Pancreas (tissue), 10 donors: ENCODE measurements around the gene KMT5B. TPM values are rescaled to one million over a fixed set of nuclear protein-coding genes. Genes with fewer than 3 reads are reported as not detected.
A peak's percentile ranks its signal among the peaks of the same experiment; 100 is the strongest.

Source experiments
- ATAC-seq, 4 donors: fragments of 200-7000 bp; cut with Tn5 transposase; one replicate each; pipeline versions ENCODE4 v1.8.0 to v1.9.1; 2020; ENCODE audit warnings: mild to moderate bottlenecking in 4 of 4, moderate library complexity in 4 of 4
- DNase-seq, 6 donors: peaks; one replicate each; pipeline ENCODE4 v3.0.0-alpha.2; 2020
- FAIRE-seq: peaks from 2 replicates; lab custom pipeline; 2012; peaks lifted over from hg19 to GRCh38; lab: Jason Lieb, UNC
- H3K27ac ChIP-seq, 4 donors: fragments of 200-600 bp; sonication (generic); 1 replicate in 3 of 4; 2 replicates in 1 of 4; pipeline versions ENCODE4 v1.5.0 to v1.8.0; 2020
- H3K27me3 ChIP-seq, 4 donors: fragments of 200-600 bp; one replicate each; pipeline ENCODE4 v1.8.0; 2021
- H3K36me3 ChIP-seq, 3 donors: fragments of 200-600 bp; sonication (generic) in 1 of 3; one replicate each; pipeline versions ENCODE4 v1.5.0 to v1.8.0; 2020 to 2021
- H3K4me1 ChIP-seq, 3 donors: fragments of 200-600 bp; one replicate each; pipeline ENCODE4 v1.8.0; 2021
- H3K4me3 ChIP-seq, 4 donors: fragments of 200-600 bp; sonication (generic) in 2 of 4; one replicate each; pipeline versions ENCODE4 v1.5.0 to v1.8.0; 2020 to 2021
- H3K9me3 ChIP-seq, 4 donors: fragments of 200-600 bp; one replicate each; pipeline ENCODE4 v1.8.0; 2021
- WGBS, 2 donors: extraction: QIAGEN DNeasy Blood & Tissue Kit; methylation state at CpG; one replicate each; pipeline ENCODE4 v1.1.7; 2013; 5-methylcytosine and 5-hydroxymethylcytosine counted together
- intact Hi-C, 3 donors: fragments of 100-400 bp; cut with DNase I; formaldehyde crosslinking; loops; one replicate each; pipeline versions ENCODE4 v1.11.1 to v1.14.2; 2022
- polyA plus RNA-seq, 2 donors: library from polyadenylated mRNA; stranded (reverse); fragments of 200-250 nt; gene quantifications; one replicate each; pipeline ENCODE4 v1.2.3, GENCODE V29; 2013
- total RNA-seq, 6 donors: library from RNA; stranded (reverse); fragmentation: NEBNext Ultra II Directional in 4 of 6; extraction: Animal tissue kit (Norgen Biotek cat#: 25700) in 4 of 6; gene quantifications; one replicate each; pipeline versions ENCODE4 v1.2.1 to v1.2.4, GENCODE V29; 2021 to 2023
- TF ChIP-seq, protein P1 (sequence below), 4 donors: fragments of 200-600 bp; sonication (generic) in 3 of 4; IDR thresholded peaks; one replicate each; pipeline versions ENCODE4 v1.5.0 to v1.8.0; 2021; ENCODE audit warnings: antibody characterized with exemption in 4 of 4
- donor health status: healthy with polysubstance abuse.
- donor health status: DM: no; HTN: no; CAD: no; lungs with moderate emphysema.
- donor health status: DM: no; HTN: no; CAD: no.
- donor health status: control.
- donor health status: control.
- donor health status: Bipolar disorder and iron deficiency.
- donor health status: DM: yes; HTN: yes; CAD: no.
- donor health status: DM: no; HTN: no; CAD: no.
- donor health status: DM: no; HTN: no; CAD: no.
- donor health status: DM: yes; HTN: yes; CAD: no.

The KMT5B gene
- total and polyA plus RNA-seq, 8 donors = 12.8 to 30.8 (median 22.6) TPM

DNA sequence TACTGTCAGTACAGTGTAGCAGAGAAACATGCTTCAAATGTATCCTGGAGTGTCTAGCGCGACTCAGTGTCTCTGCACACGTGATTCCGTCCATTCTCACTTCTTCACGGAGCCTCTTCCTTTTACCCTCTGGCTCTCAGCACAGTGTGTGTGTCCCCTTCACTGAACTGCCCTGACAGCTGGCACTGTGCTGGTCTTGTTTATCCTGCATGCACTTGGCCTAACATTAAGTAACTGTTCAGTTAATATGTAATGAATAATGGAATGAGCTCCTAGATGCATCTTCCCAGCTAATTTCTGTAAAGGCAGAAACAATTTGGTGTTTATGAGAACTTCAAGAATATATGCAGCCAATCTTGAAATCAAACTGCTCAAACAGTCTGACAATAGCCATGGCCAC lies 44.4 kb downstream of the KMT5B start:
- TF ChIP-seq, protein P1, sequence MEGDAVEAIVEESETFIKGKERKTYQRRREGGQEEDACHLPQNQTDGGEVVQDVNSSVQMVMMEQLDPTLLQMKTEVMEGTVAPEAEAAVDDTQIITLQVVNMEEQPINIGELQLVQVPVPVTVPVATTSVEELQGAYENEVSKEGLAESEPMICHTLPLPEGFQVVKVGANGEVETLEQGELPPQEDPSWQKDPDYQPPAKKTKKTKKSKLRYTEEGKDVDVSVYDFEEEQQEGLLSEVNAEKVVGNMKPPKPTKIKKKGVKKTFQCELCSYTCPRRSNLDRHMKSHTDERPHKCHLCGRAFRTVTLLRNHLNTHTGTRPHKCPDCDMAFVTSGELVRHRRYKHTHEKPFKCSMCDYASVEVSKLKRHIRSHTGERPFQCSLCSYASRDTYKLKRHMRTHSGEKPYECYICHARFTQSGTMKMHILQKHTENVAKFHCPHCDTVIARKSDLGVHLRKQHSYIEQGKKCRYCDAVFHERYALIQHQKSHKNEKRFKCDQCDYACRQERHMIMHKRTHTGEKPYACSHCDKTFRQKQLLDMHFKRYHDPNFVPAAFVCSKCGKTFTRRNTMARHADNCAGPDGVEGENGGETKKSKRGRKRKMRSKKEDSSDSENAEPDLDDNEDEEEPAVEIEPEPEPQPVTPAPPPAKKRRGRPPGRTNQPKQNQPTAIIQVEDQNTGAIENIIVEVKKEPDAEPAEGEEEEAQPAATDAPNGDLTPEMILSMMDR (IDR thresholded peaks at IDR 0.05) = no peak
- WGBS, 2 donors = 79 to 90% methylated on average over 5 of the region's 5 CpGs
- FAIRE-seq (no peak), ATAC-seq (peak in 3 of 4 donors; percentile 15 to 26 (median 23)), DNase-seq (no peak)
- no peak overlapping the region for H3K27ac ChIP-seq
- peaks cover 3 to 7% (median 5%) of the 10 kb centered on the region in 3 donors for H3K4me1 ChIP-seq
- H3K9me3 ChIP-seq = no peaks in the 10 kb centered on the region
- intact Hi-C loops = no loop called here
- H3K4me3 ChIP-seq = no peak overlapping the region
- no peaks in the 10 kb centered on the region for H3K27me3 ChIP-seq
- peaks cover 0 to 51% (median 12%) of the 10 kb centered on the region in 3 donors for H3K36me3 ChIP-seq

DNA sequence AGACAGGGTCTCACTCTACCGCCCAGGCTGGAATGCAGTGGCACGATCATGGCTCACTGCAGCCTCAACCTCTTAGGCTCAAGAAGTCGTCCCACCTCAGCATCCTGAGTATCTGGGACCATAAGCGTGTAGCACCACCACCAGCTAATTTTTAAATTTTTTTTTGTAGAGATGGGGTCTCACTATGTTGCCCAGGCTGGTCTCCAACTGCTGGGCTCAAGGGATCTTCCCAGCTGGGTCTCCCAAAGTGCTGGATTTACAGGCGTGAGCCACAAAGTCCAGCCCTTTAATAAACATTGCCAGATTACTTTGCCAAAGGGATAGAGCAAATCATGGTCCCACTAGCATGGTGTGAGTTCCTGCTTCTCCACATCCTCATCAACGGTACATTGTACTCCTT lies 45.6 kb downstream of the KMT5B start:
- ATAC-seq (no peak), FAIRE-seq (no peak), DNase-seq (no peak)
- H3K27me3 ChIP-seq = no peaks in the 10 kb centered on the region
- peak overlapping the region in 1 of 4 donors; percentile 3 for H3K27ac ChIP-seq
- WGBS, 2 donors = 76 to 78% methylated on average over 6 of the region's 6 CpGs
- TF ChIP-seq, protein P1 (IDR thresholded peaks at IDR 0.05) = no peak
- peaks cover 0 to 39% (median 7%) of the 10 kb centered on the region in 3 donors for H3K36me3 ChIP-seq
- no peak overlapping the region for H3K4me3 ChIP-seq
- intact Hi-C loops = no loop called here
- no peaks in the 10 kb centered on the region for H3K9me3 ChIP-seq
- peaks cover 3 to 7% (median 5%) of the 10 kb centered on the region in 3 donors for H3K4me1 ChIP-seq

DNA sequence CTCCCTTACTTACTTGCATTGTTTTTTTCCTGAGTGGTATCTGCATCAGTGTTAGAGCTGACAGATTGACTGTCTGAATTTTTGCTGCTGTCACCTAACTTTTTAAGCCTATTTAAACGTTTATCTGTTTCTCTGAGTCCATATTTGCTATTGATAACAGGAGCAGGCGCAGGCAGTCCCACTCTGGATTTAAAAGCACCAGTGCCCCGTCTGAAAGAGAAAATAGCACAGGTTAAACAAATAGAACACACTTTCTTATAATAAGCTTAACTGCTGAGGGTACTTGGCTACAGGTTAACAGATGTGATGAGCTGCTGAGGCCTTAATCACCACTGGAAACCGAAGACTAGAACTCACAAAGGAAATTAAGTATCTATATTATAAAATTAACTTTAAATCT lies 46.1 kb downstream of the KMT5B start:
- Histone ChIP-seq H3K4me1 (peaks cover 3 to 7% (median 5%) of the 10 kb centered on the region in 3 donors), H3K27me3 (no peaks in the 10 kb centered on the region), H3K27ac (peak overlapping the region in 1 of 4 donors; percentile 3), H3K4me3 (no peak overlapping the region), H3K36me3 (peaks cover 0 to 38% (median 7%) of the 10 kb centered on the region in 3 donors), H3K9me3 (no peaks in the 10 kb centered on the region)
- 28 to 34% methylated on average over 4 of the region's 4 CpGs for WGBS, 2 donors
- TF ChIP-seq, protein P1 (IDR thresholded peaks at IDR 0.05) = no peak
- FAIRE-seq = no peak
- intact Hi-C loops = no loop called here
- peak in 3 of 4 donors; percentile 29 to 76 (median 55) for ATAC-seq
- no peak for DNase-seq

DNA sequence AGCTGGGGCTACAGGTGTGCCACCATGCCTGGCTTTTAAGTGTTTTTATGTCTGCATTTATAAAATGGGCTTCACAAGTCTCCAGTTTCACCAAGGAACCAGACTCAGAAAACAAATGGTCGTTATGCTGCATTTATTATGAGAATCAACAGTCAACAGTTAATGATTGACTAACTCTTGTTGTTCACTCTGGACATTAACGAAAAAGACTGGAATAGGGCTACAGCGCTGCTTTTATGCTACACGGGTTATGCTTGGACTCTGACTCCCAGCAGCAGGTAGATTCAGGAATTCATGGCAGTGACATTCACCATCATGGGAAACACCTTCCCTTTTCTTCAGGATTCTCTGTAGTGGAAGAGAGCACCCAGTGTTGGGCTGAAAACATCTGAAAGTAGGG lies 47.5 kb downstream of the KMT5B start:
- TF ChIP-seq, protein P1 (IDR thresholded peaks at IDR 0.05) = no peak
- Histone ChIP-seq H3K27ac (no peak overlapping the region), H3K9me3 (no peaks in the 10 kb centered on the region), H3K36me3 (peaks cover 0 to 29% (median 7%) of the 10 kb centered on the region in 3 donors), H3K4me3 (no peak overlapping the region), H3K27me3 (no peaks in the 10 kb centered on the region), H3K4me1 (peaks cover 3 to 7% (median 5%) of the 10 kb centered on the region in 3 donors)
- intact Hi-C loops = no loop called here
- ATAC-seq (no peak), DNase-seq (no peak), FAIRE-seq (no peak)
- WGBS, 2 donors = 44 to 56% methylated on average over 4 of the region's 4 CpGs

DNA sequence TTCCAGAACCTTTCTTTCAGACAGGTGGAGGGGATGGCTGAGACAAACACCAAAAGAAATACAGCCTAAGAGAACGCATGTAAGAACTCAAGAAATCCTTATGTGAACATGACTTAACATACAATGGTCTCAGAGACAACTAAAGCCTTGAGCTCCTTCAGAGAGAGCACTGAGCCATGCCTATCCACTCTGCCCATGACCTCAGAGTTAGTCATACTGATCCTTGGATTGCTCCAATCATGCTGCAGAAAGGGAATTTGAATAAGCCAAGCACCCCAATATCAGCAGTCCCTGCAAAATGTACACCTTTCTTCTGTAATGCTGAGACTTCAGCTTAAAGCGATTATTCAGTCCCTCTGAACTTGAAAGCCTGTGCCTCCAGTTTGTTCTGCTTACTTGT lies 48.7 kb downstream of the KMT5B start:
- WGBS, 2 donors = 90 to 96% methylated on average over 2 of the region's 2 CpGs
- intact Hi-C loops = no loop called here
- no peak overlapping the region for H3K27ac ChIP-seq
- peaks cover 0 to 18% (median 7%) of the 10 kb centered on the region in 3 donors for H3K36me3 ChIP-seq
- H3K27me3 ChIP-seq = no peaks in the 10 kb centered on the region
- TF ChIP-seq, protein P1 (IDR thresholded peaks at IDR 0.05) = no peak
- ATAC-seq (no peak), DNase-seq (no peak), FAIRE-seq (no peak)
- H3K9me3 ChIP-seq = no peaks in the 10 kb centered on the region
- H3K4me3 ChIP-seq = no peak overlapping the region
- H3K4me1 ChIP-seq = peaks cover 3 to 7% (median 5%) of the 10 kb centered on the region in 3 donors
